Measurements from ENCODE around the gene ABHD15.

- TF ChIP-seq POLR2A (IDR thresholded peaks at IDR 0.05; ENCODE audit: low read depth, low read length) = no peak
- TF ChIP-seq POLR2AphosphoS5 (IDR thresholded peaks at IDR 0.05; ENCODE audit: insufficient read depth, low read depth, low read length) = no peak
- no peak for TF ChIP-seq CTCF (IDR thresholded peaks at IDR 0.05; ENCODE audit: extremely low read depth in 1 of 2, insufficient read depth in 1 of 2, low read depth in 1 of 2, low read length in 2 of 2)
- TF ChIP-seq MAX (IDR thresholded peaks at IDR 0.05; ENCODE audit: insufficient read depth, insufficient read length) = no peak
- no peak for TF ChIP-seq EZH2 (IDR thresholded peaks at IDR 0.05; ENCODE audit: borderline replicate concordance, low read depth, low read length, severe bottlenecking)
- TF ChIP-seq MYC (IDR thresholded peaks at IDR 0.05; ENCODE audit: low read depth, low read length) = no peak
Observed at GRCh38 chr17:29582772-29583171, 15.9 kb upstream of the ABHD15 start.

Data from endothelial cell of umbilical vein (primary cell).